Neural crest cell (in vitro differentiated cells): ENCODE measurements around the gene FOXK1. TPM values are rescaled to one million over a fixed set of nuclear protein-coding genes. Genes with fewer than 3 reads are reported as not detected.

Experiments
- DNase-seq: peaks from one replicate; pipeline ENCODE4 v3.0.0; 2021; ENCODE audit warnings: low read depth, mixed read lengths, low spot score
- H3K27ac Mint-ChIP-seq: one replicate; pipeline ENCODE4 v1.8.0; 2021; ENCODE audit warnings: mild to moderate bottlenecking, mixed read lengths; ENCODE audit not compliant: unreplicated experiment
- H3K27me3 Mint-ChIP-seq: 2 replicates; pipeline ENCODE4 v1.8.0; 2021; ENCODE audit warnings: low read depth, mild to moderate bottlenecking, mixed read lengths
- H3K36me3 Mint-ChIP-seq: 2 replicates; pipeline ENCODE4 v1.8.0; 2021; ENCODE audit warnings: low read depth, mild to moderate bottlenecking, mixed read lengths
- H3K4me1 Mint-ChIP-seq: 2 replicates; pipeline ENCODE4 v1.8.0; 2021; ENCODE audit warnings: mixed read lengths
- H3K4me3 Mint-ChIP-seq: one replicate; pipeline ENCODE4 v1.8.0; 2021; ENCODE audit warnings: mild to moderate bottlenecking, mixed read lengths
- H3K9me3 Mint-ChIP-seq: 2 replicates; pipeline ENCODE4 v1.8.0; 2021; ENCODE audit warnings: mixed read lengths
- CTCF ChIP-seq: fragments of 200-600 bp; sonication (generic); conservative IDR thresholded peaks from 2 replicates; pipeline ENCODE4 v1.5.0; 2021; ENCODE audit warnings: antibody characterized with exemption, mild to moderate bottlenecking
- total RNA-seq: library from RNA; stranded (reverse); gene quantifications from 2 replicates; pipeline ENCODE4 v1.2.1, GENCODE V29; 2021

Gene FOXK1
- total RNA-seq, 1 donor from 2014 or later, result 29.1 TPM

- Mint-ChIP-seq H3K36me3 (peaks cover 14% of the 10 kb centered on the region), H3K27ac (no peak overlapping the region), H3K9me3 (no peaks in the 10 kb centered on the region), H3K4me1 (peaks cover 4% of the 10 kb centered on the region), H3K27me3 (no peaks in the 10 kb centered on the region), H3K4me3 (no peak overlapping the region)
- TF ChIP-seq CTCF, result no peak
- no peak for DNase-seq
Measured at GRCh38 chr7:4809091-4809591, 127.0 kb downstream of the FOXK1 start.

- Mint-ChIP-seq H3K9me3 (no peaks in the 10 kb centered on the region), H3K4me3 (no peak overlapping the region), H3K36me3 (peaks cover 15% of the 10 kb centered on the region), H3K27ac (no peak overlapping the region), H3K4me1 (peaks cover 4% of the 10 kb centered on the region), H3K27me3 (no peaks in the 10 kb centered on the region)
- TF ChIP-seq CTCF, result no peak
- DNase-seq, result no peak
Measured at GRCh38 chr7:4809666-4810065, 127.6 kb downstream of the FOXK1 start.

- no peak overlapping the region for H3K27ac Mint-ChIP-seq
- H3K36me3 Mint-ChIP-seq, result peaks cover 15% of the 10 kb centered on the region
- no peak overlapping the region for H3K4me3 Mint-ChIP-seq
- TF ChIP-seq CTCF, result no peak
- H3K9me3 Mint-ChIP-seq, result no peaks in the 10 kb centered on the region
- DNase-seq, result no peak
- H3K27me3 Mint-ChIP-seq, result no peaks in the 10 kb centered on the region
- H3K4me1 Mint-ChIP-seq, result no peaks in the 10 kb centered on the region
Measured at GRCh38 chr7:4814433-4814832, 132.3 kb downstream of the FOXK1 start.

GRCh38 chr7:4815121-4815520, 133.0 kb downstream of the FOXK1 start:
- H3K4me3 Mint-ChIP-seq, result no peak overlapping the region
- H3K27ac Mint-ChIP-seq, result no peak overlapping the region
- H3K4me1 Mint-ChIP-seq, result no peaks in the 10 kb centered on the region
- H3K36me3 Mint-ChIP-seq, result peaks cover 15% of the 10 kb centered on the region
- TF ChIP-seq CTCF, result no peak
- no peaks in the 10 kb centered on the region for H3K9me3 Mint-ChIP-seq
- H3K27me3 Mint-ChIP-seq, result no peaks in the 10 kb centered on the region
- no peak for DNase-seq

- Mint-ChIP-seq H3K36me3 (peaks cover 15% of the 10 kb centered on the region), H3K27me3 (no peaks in the 10 kb centered on the region), H3K9me3 (no peaks in the 10 kb centered on the region), H3K27ac (no peak overlapping the region), H3K4me3 (no peak overlapping the region), H3K4me1 (no peaks in the 10 kb centered on the region)
- TF ChIP-seq CTCF, result no peak
- DNase-seq, result no peak
Measured at GRCh38 chr7:4815609-4816418, 133.7 kb downstream of the FOXK1 start.
